GM12872 (cell line): ENCODE data around the gene RIPK3.

Experiments
- TF ChIP-seq, protein P1 (sequence below): IDR thresholded peaks from 3 replicates; pipeline ENCODE4 v1.5.1; 2011; ENCODE audit warnings: low read depth, mild to moderate bottlenecking, low read length, moderate library complexity; ENCODE audit not compliant: insufficient read depth

RIPK3 gene

DNA sequence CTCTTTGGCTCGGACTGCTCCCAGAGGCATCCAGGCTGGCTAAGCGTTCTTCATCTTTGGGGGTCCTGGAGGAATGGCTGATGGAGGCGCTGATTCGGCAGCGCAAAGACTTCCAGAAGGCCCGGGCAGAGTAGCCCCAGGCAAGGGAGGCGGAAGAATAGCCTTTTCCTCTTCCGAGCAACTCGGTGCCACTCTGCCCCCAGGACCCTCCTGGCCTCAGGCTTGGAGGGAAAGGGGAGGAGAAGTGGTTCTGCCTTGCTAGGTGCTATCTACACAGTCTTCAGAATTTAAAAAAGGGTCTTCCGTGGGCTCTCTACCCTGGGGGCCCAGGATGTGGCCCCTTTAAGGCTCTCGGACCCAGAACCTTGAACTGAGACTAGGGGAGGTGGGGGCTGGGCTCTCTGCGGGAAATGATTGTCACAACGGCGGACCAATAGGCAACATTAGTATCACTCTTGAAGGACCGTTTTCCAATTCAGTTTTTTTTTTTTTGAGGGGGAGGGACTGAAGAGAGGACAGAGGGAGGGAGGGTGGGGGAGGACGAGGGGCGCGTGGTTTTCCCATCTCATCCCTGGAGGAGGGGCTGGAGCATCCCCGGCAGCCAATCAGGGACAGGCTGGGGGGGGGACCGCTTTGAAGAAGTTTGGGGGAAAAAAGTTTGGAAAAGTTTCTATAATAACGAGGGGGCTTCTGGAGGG lies 27.9 kb upstream of the RIPK3 start, which contains the start of gene NFATC4:
Gene NFATC4, plus strand, starts transcription at position 671 of the 698 bp plus-strand sequence. CDS start 157 bp downstream, outside the sequence.
- TF ChIP-seq, protein P1, sequence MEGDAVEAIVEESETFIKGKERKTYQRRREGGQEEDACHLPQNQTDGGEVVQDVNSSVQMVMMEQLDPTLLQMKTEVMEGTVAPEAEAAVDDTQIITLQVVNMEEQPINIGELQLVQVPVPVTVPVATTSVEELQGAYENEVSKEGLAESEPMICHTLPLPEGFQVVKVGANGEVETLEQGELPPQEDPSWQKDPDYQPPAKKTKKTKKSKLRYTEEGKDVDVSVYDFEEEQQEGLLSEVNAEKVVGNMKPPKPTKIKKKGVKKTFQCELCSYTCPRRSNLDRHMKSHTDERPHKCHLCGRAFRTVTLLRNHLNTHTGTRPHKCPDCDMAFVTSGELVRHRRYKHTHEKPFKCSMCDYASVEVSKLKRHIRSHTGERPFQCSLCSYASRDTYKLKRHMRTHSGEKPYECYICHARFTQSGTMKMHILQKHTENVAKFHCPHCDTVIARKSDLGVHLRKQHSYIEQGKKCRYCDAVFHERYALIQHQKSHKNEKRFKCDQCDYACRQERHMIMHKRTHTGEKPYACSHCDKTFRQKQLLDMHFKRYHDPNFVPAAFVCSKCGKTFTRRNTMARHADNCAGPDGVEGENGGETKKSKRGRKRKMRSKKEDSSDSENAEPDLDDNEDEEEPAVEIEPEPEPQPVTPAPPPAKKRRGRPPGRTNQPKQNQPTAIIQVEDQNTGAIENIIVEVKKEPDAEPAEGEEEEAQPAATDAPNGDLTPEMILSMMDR, result no peak

DNA sequence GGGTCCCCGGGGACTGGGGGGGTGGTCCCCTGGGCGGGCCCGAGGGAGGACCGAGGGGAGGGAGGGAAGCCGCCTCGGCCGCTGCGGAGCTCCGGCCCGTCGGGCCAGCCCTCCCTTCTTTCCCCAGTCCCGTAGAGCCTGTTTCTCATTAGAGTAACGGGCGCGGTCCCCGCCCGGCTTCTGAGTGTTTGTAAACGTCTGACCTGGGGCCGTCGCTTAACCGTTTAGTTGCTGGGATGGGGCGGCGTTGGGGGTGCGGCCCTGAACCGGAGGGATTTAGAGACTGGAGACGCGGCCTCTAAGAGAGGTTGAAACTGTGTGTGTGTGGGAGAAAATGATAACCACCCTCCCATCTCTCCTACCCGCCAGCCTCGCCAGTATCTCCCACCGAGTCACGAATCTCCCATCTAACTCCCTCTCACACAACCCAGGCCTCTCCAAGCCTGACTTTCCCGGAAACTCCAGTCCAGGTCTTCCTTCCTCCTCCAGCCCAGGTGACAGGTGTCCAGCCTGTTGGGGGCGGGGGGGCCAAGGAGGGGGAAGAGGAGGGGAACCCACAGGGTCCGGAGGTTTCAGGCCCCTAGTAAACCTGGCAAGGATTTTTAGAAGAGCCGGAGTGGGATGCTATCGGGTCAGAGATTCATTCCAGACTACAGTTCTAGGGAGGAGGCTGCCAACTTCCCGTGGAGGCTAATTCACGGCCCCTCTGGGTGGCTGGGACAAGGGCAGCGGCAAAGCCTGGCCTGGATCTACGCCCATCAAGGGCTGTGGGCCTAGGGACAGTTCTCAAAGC lies 27.1 kb upstream of the RIPK3 start:
- TF ChIP-seq, protein P1, result no peak

DNA sequence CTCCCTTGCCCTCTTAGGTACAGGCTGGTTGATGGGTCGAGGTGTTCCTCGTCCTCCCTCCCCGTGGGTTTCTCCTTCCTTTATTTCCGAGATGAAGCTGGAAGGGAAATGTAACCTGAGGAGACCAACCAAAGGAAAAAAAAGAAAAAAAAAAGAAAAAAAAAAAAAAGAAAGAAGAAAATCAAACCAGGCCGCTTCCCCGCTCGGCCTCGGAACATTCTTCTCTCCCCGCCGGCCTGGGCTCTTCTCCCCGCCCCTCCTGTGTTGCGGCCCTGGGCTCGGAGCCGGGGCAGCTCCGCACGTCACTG lies 26.6 kb upstream of the RIPK3 start:
- TF ChIP-seq, protein P1, result no peak

DNA sequence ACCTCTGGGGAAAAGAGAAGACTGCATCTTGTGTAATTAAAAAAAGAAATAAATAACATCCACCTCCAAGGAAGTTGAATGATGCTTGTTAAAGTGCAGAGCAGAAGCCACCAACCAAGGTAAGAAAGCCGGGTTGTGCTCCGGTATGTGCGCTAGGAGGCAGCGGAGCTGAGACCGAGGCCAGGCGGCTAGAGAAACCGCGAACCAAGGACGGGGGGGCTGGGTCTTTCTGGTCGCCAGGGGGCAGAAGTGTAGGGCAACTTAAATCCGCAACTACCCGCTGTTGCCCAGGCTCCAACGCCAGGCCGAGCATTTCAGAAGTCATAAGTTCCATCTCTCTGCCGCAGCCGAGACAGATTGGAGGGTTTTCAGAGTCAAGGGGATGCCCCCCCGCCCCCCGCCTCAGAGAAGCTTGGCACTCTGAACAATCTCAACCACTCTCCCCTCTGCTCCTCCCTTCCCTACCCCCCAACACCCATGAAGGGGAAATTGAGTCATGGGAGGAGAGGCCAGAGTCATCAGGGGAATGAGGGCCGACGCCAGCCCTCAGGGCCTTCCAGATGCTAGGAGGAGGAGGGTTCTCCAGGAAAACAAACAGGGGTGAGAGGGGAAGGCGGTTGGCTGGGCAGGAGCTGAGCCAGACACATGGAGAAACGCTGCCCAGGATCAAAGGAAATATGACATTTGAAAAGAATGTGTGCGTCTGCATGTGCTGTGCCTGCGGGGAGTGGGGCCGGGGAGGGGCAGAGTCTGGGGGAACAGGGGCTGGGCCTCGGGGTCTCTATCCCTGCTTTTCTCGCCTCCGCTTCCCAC lies 26.0 kb upstream of the RIPK3 start:
- TF ChIP-seq, protein P1, result peak; percentile 91

DNA sequence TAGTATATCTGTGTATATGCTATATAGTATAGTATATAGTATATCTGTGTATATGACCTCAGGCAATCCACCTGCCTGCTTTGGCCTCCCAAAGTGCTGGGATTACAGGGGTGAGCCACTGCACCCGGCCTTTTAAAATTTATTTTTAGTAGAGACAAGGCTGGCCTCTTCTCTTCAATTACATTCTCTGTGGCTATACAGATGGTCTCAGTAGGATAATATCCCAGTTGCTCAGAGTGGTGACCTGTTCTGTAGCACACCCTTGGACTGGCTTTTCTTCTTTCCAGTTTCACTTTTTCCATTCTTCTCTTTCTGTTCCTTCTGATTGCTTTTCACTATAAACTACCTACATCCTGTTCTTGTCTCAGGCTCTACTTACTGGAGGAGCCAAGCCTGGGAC lies 25.1 kb upstream of the RIPK3 start:
- TF ChIP-seq, protein P1, result no peak

DNA sequence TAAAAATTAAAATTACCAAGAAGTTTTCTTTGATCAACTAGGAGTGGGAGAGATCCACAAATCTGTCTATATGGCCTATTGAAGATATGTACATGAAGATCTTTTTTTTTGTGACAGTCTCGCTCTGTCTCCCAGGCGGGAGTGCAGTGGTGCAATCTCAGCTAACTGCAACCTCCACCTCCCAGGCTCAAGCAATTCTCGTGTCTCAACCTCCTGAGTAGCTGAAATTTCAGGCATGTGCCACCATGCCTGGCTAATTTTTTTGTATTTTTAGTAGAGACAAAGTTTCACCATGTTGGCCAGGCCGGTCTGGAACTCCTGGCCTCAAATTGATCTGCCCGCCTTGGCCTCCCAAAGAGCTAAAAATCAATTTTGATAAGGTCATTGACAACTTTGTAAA lies 23.6 kb upstream of the RIPK3 start:
- TF ChIP-seq, protein P1, result no peak

DNA sequence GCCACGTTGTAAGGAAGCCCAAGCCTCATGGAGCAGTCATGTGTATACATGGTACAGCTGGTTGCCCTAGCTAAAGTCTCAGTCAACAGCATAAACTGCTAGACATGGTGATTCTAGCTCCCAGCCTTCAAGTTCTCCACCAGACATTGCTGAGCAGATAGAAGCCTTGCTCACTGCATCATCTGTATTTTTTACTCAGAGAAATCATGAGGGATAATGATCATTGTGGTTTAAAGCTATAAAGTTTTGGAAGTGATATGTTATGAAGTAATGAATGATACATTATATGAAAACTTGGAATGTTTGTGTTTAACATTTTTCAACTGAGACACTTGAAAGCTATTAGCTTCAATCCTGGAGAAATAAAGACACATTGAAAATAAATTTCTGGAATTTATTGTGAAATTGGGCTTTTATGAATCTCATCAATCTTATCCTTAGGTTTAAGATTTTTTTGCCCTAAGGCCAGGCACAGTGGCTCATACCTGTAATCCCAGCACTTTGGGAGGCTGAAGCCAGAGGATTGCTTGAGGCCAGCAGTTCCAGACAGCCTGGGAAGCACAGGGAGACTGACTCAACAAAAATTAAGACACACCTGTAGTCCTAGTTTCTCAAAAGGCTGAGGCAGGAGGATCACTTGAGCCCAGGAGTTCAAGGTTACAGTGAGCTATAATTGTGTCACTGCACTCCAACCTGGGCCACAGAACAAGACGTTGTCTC lies 22.6 kb upstream of the RIPK3 start:
- TF ChIP-seq, protein P1, result no peak
